Erythroblast (primary cell): ENCODE data around the gene KCTD19.
"Not testable (repeated sequence)": the region's sequence is repeated elsewhere in the genome, so short reads cannot be mapped to it uniquely, and the experiment has no call there.

Source experiments
- GATA1 ChIP-seq: IDR thresholded peaks from 2 replicates; pipeline ENCODE4 v1.6.1; 2011; ENCODE audit warnings: low read depth, mild to moderate bottlenecking, control low read depth, low read length, moderate library complexity
- POLR2A ChIP-seq: IDR thresholded peaks from 2 replicates; pipeline ENCODE4 v1.6.1; 2011; ENCODE audit warnings: mild to moderate bottlenecking, low read length

- TF ChIP-seq POLR2A, GATA1: not testable (repeated sequence)
Measured at GRCh38 chr16:67352463-67352862, 25.9 kb upstream of the KCTD19 start.
